Keratinocyte (primary cell): ENCODE data around the gene ATP1A2. TPM values are rescaled to one million over a fixed set of nuclear protein-coding genes. Genes with fewer than 3 reads are reported as not detected.

Source experiments
- DNase-seq: peaks from one replicate; pipeline ENCODE4 v3.0.0-alpha.2; 2011; ENCODE audit warnings: low read depth, missing footprints, low spot score
- FAIRE-seq: peaks from 2 replicates; lab custom pipeline; 2011; peaks lifted over from hg19 to GRCh38; lab: Jason Lieb, UNC
- H2AFZ ChIP-seq: 2 replicates; pipeline ENCODE4 v1.6.0; 2012; ENCODE audit warnings: low read length, control low read depth, inconsistent platforms; ENCODE audit not compliant: control insufficient read depth
- H3K27ac ChIP-seq: 2 replicates; pipeline ENCODE4 v1.5.1; 2011; ENCODE audit warnings: low read length; ENCODE audit not compliant: control insufficient read depth, insufficient read depth
- H3K27me3 ChIP-seq: 3 replicates; pipeline ENCODE4 v1.6.0; 2011; ENCODE audit warnings: low read length; ENCODE audit not compliant: control insufficient read depth, insufficient read depth; ENCODE audit errors: extremely low read depth
- H3K36me3 ChIP-seq, 2 experiments: 2 replicates in 1 of 2; 3 replicates in 1 of 2; pipeline ENCODE4 v1.5.1; 2011; ENCODE audit warnings: low read length in 2 of 2, mild to moderate bottlenecking in 1 of 2; ENCODE audit not compliant: control insufficient read depth in 2 of 2, insufficient read depth in 2 of 2; ENCODE audit errors: extremely low read depth in 1 of 2
- H3K4me1 ChIP-seq: 3 replicates; pipeline ENCODE4 v1.5.1; 2011; ENCODE audit warnings: low read length; ENCODE audit not compliant: control insufficient read depth, insufficient read depth; ENCODE audit errors: extremely low read depth
- H3K4me2 ChIP-seq: 3 replicates; pipeline ENCODE4 v1.6.0; 2011; ENCODE audit warnings: low read depth, low read length; ENCODE audit not compliant: control insufficient read depth, insufficient read depth; ENCODE audit errors: extremely low read depth
- H3K4me3 ChIP-seq, 3 experiments: fragments of 200-600 bp in 1 of 3; sonication (generic) in 1 of 3; 2 replicates in 2 of 3; 3 replicates in 1 of 3; pipeline ENCODE4 v1.5.1; 2011 to 2016; ENCODE audit warnings: low read length in 3 of 3, mild to moderate bottlenecking in 3 of 3, control low read depth in 2 of 3, inconsistent platforms in 1 of 3, low read depth in 1 of 3, mixed read lengths in 1 of 3, mixed run types in 1 of 3, moderate library complexity in 1 of 3; ENCODE audit not compliant: control insufficient read depth in 2 of 3, insufficient read depth in 2 of 3; ENCODE audit errors: extremely low read depth in 1 of 3
- H3K79me2 ChIP-seq: 2 replicates; pipeline ENCODE4 v1.6.0; 2012; ENCODE audit warnings: low read length; ENCODE audit not compliant: control insufficient read depth, insufficient read depth
- H3K9ac ChIP-seq: 3 replicates; pipeline ENCODE4 v1.6.0; 2011; ENCODE audit warnings: low read length; ENCODE audit not compliant: control insufficient read depth, insufficient read depth; ENCODE audit errors: extremely low read depth
- H3K9me1 ChIP-seq: 3 replicates; pipeline ENCODE4 v1.6.0; 2011; ENCODE audit warnings: low read length; ENCODE audit not compliant: control insufficient read depth, insufficient read depth; ENCODE audit errors: extremely low read depth
- H3K9me3 ChIP-seq: 2 replicates; pipeline ENCODE4 v1.5.1; 2012; ENCODE audit warnings: low read depth, low read length; ENCODE audit not compliant: control insufficient read depth
- H4K20me1 ChIP-seq: 3 replicates; pipeline ENCODE4 v1.6.0; 2011; ENCODE audit warnings: low read length; ENCODE audit not compliant: control insufficient read depth, insufficient read depth; ENCODE audit errors: extremely low read depth
- EZH2 ChIP-seq: IDR thresholded peaks from one replicate; pipeline ENCODE4 v1.6.1; 2012; ENCODE audit warnings: inconsistent platforms, mild to moderate bottlenecking, low read length, moderate library complexity
- dilution Hi-C: fragments of 300-500 bp; cut with MboI; formaldehyde crosslinking; loops from one replicate; pipeline ENCODE4 v1.7.0; 2020; ENCODE audit warnings: low sequenced_read_pairs; ENCODE audit not compliant: extremely low pct_ligation_motif_present
- polyA plus RNA-seq, 5 experiments: library from polyadenylated mRNA; depleted of rRNA in 3 of 5; stranded (reverse) in 3 of 5; stranded (forward) in 1 of 5; unstranded in 1 of 5; fragments of >200 nt; gene quantifications; 1 replicate in 1 of 5; 2 replicates in 3 of 5; 3 replicates in 1 of 5; pipeline versions ENCODE4 v1.2.1 to v1.2.3, GENCODE V29; 2011 to 2012; ENCODE audit warnings: missing spikeins in 2 of 5, low read depth in 1 of 5, low replicate concordance in 1 of 5

ATP1A2 gene
- polyA plus RNA-seq, 1 donor (not counting 4 experiments of a cell fraction or from before 2014, with no cell fraction given) = not detected

DNA sequence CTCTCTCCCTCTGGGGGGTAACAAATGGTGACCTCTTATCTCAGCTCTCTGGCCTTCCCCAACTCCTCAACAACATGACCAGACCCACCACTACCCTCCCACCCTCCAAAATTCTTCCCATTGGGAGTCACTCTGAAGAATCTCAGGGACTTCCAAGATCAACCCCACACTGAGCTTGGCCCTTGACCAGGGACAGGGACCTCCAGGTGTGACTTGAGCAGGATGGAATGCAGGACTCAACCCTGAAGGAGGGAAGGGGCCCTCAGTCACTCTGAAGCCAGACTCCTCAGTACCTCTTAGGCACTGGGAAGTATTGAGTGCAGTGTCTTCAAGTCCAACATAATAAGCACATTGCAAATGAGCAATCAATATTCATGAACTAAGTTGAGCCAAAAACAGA is 76.7 kb downstream of the ATP1A2 start:
- Histone ChIP-seq H3K9me3 (no peaks in the 10 kb centered on the region), H3K27ac (no peak overlapping the region), H3K4me3 (no peak overlapping the region), H3K36me3 (no peaks in the 10 kb centered on the region), H3K9ac (no peak overlapping the region), H3K79me2 (no peaks in the 10 kb centered on the region), H3K27me3 (peaks cover 2% of the 10 kb centered on the region), H3K4me1 (no peaks in the 10 kb centered on the region), H3K9me1 (no peaks in the 10 kb centered on the region), H3K4me2 (no peak overlapping the region), H4K20me1 (no peaks in the 10 kb centered on the region), H2AFZ (no peak overlapping the region)
- FAIRE-seq (no peak), DNase-seq (no peak)
- no peak for TF ChIP-seq EZH2
- dilution Hi-C loops = no loop called here

Other genes with a start within 250 kb of the ATP1A2 start
- gene CFAP45, start 215.6 kb upstream of the ATP1A2 start, polyA plus RNA-seq = 0.82 to 3.0 TPM (median 2.3 TPM) in 3 replicates
- gene TAGLN2, start 190.3 kb upstream of the ATP1A2 start, polyA plus RNA-seq = 678 to 787 TPM (median 709 TPM) in 3 replicates
- 4.2 to 6.0 TPM (median 5.8 TPM) in 3 replicates for gene IGSF9, start 170.1 kb upstream of the ATP1A2 start, polyA plus RNA-seq
- gene SLAMF9, start 161.5 kb upstream of the ATP1A2 start, polyA plus RNA-seq = 0.31 to 0.57 TPM (median 0.41 TPM) in 3 replicates
- 1.9 to 3.1 TPM (median 3.1 TPM) in 3 replicates for gene PIGM, start 83.8 kb upstream of the ATP1A2 start, polyA plus RNA-seq
- not detected in 3 replicates for gene KCNJ10, start 45.6 kb upstream of the ATP1A2 start, polyA plus RNA-seq
- not detected in 3 replicates for gene KCNJ9, start 34.2 kb upstream of the ATP1A2 start, polyA plus RNA-seq
- gene IGSF8, start 17.1 kb upstream of the ATP1A2 start, polyA plus RNA-seq = 16.5 to 32.6 TPM (median 20.6 TPM) in 3 replicates
- not detected in 3 replicates for gene ATP1A4, start 35.8 kb downstream of the ATP1A2 start, polyA plus RNA-seq
- gene CASQ1, start 74.8 kb downstream of the ATP1A2 start, polyA plus RNA-seq = not detected in 3 replicates
- 367 to 495 TPM (median 484 TPM) in 3 replicates for gene PEA15, start 89.6 kb downstream of the ATP1A2 start, polyA plus RNA-seq
- gene DCAF8, start 146.8 kb downstream of the ATP1A2 start, polyA plus RNA-seq = 59.5 to 83.1 TPM (median 81.2 TPM) in 3 replicates
- 40.6 to 48.7 TPM (median 44.3 TPM) in 3 replicates for gene PEX19, start 169.4 kb downstream of the ATP1A2 start, polyA plus RNA-seq
- 157 to 169 TPM (median 164 TPM) in 3 replicates for gene COPA, start 227.5 kb downstream of the ATP1A2 start, polyA plus RNA-seq
- gene NCSTN, start 227.6 kb downstream of the ATP1A2 start, polyA plus RNA-seq = 111 to 150 TPM (median 112 TPM) in 3 replicates